Keratinocyte (primary cell): ENCODE results near the gene GLT8D2. TPM values are rescaled to one million over a fixed set of nuclear protein-coding genes. Genes with fewer than 3 reads are reported as not detected.

Experiments
- DNase-seq: peaks from one replicate; pipeline ENCODE4 v3.0.0-alpha.2; 2011; ENCODE audit warnings: low read depth, missing footprints, low spot score
- FAIRE-seq: peaks from 2 replicates; lab custom pipeline; 2011; peaks lifted over from hg19 to GRCh38; lab: Jason Lieb, UNC
- H2AFZ ChIP-seq: 2 replicates; pipeline ENCODE4 v1.6.0; 2012; ENCODE audit warnings: low read length, control low read depth, inconsistent platforms; ENCODE audit not compliant: control insufficient read depth
- H3K27ac ChIP-seq: 2 replicates; pipeline ENCODE4 v1.5.1; 2011; ENCODE audit warnings: low read length; ENCODE audit not compliant: control insufficient read depth, insufficient read depth
- H3K27me3 ChIP-seq: 3 replicates; pipeline ENCODE4 v1.6.0; 2011; ENCODE audit warnings: low read length; ENCODE audit not compliant: control insufficient read depth, insufficient read depth; ENCODE audit errors: extremely low read depth
- H3K36me3 ChIP-seq, 2 experiments: 2 replicates in 1 of 2; 3 replicates in 1 of 2; pipeline ENCODE4 v1.5.1; 2011; ENCODE audit warnings: low read length in 2 of 2, mild to moderate bottlenecking in 1 of 2; ENCODE audit not compliant: control insufficient read depth in 2 of 2, insufficient read depth in 2 of 2; ENCODE audit errors: extremely low read depth in 1 of 2
- H3K4me1 ChIP-seq: 3 replicates; pipeline ENCODE4 v1.5.1; 2011; ENCODE audit warnings: low read length; ENCODE audit not compliant: control insufficient read depth, insufficient read depth; ENCODE audit errors: extremely low read depth
- H3K4me2 ChIP-seq: 3 replicates; pipeline ENCODE4 v1.6.0; 2011; ENCODE audit warnings: low read depth, low read length; ENCODE audit not compliant: control insufficient read depth, insufficient read depth; ENCODE audit errors: extremely low read depth
- H3K4me3 ChIP-seq, 3 experiments: fragments of 200-600 bp in 1 of 3; sonication (generic) in 1 of 3; 2 replicates in 2 of 3; 3 replicates in 1 of 3; pipeline ENCODE4 v1.5.1; 2011 to 2016; ENCODE audit warnings: low read length in 3 of 3, mild to moderate bottlenecking in 3 of 3, control low read depth in 2 of 3, inconsistent platforms in 1 of 3, low read depth in 1 of 3, mixed read lengths in 1 of 3, mixed run types in 1 of 3, moderate library complexity in 1 of 3; ENCODE audit not compliant: control insufficient read depth in 2 of 3, insufficient read depth in 2 of 3; ENCODE audit errors: extremely low read depth in 1 of 3
- H3K79me2 ChIP-seq: 2 replicates; pipeline ENCODE4 v1.6.0; 2012; ENCODE audit warnings: low read length; ENCODE audit not compliant: control insufficient read depth, insufficient read depth
- H3K9ac ChIP-seq: 3 replicates; pipeline ENCODE4 v1.6.0; 2011; ENCODE audit warnings: low read length; ENCODE audit not compliant: control insufficient read depth, insufficient read depth; ENCODE audit errors: extremely low read depth
- H3K9me1 ChIP-seq: 3 replicates; pipeline ENCODE4 v1.6.0; 2011; ENCODE audit warnings: low read length; ENCODE audit not compliant: control insufficient read depth, insufficient read depth; ENCODE audit errors: extremely low read depth
- H3K9me3 ChIP-seq: 2 replicates; pipeline ENCODE4 v1.5.1; 2012; ENCODE audit warnings: low read depth, low read length; ENCODE audit not compliant: control insufficient read depth
- H4K20me1 ChIP-seq: 3 replicates; pipeline ENCODE4 v1.6.0; 2011; ENCODE audit warnings: low read length; ENCODE audit not compliant: control insufficient read depth, insufficient read depth; ENCODE audit errors: extremely low read depth
- CTCF ChIP-seq, 3 experiments: IDR thresholded peaks in 1 of 3; conservative IDR thresholded peaks in 1 of 3; optimal IDR thresholded peaks in 1 of 3; 2 replicates in 2 of 3; 3 replicates in 1 of 3; pipeline versions ENCODE3 to v1.5.1; 2011; ENCODE audit warnings: low read length in 3 of 3, mild to moderate bottlenecking in 3 of 3, moderate library complexity in 2 of 3, control low read depth in 1 of 3, inconsistent platforms in 1 of 3; ENCODE audit not compliant: insufficient read depth in 2 of 3; ENCODE audit errors: extremely low read depth in 1 of 3
- EZH2 ChIP-seq: IDR thresholded peaks from one replicate; pipeline ENCODE4 v1.6.1; 2012; ENCODE audit warnings: inconsistent platforms, mild to moderate bottlenecking, low read length, moderate library complexity
- dilution Hi-C: fragments of 300-500 bp; cut with MboI; formaldehyde crosslinking; loops from one replicate; pipeline ENCODE4 v1.7.0; 2020; ENCODE audit warnings: low sequenced_read_pairs; ENCODE audit not compliant: extremely low pct_ligation_motif_present
- polyA plus RNA-seq, 5 experiments: library from polyadenylated mRNA; depleted of rRNA in 3 of 5; stranded (reverse) in 3 of 5; stranded (forward) in 1 of 5; unstranded in 1 of 5; fragments of >200 nt; gene quantifications; 1 replicate in 1 of 5; 2 replicates in 3 of 5; 3 replicates in 1 of 5; pipeline versions ENCODE4 v1.2.1 to v1.2.3, GENCODE V29; 2011 to 2012; ENCODE audit warnings: missing spikeins in 2 of 5, low read depth in 1 of 5, low replicate concordance in 1 of 5

The GLT8D2 gene
- polyA plus RNA-seq, 1 donor (not counting 4 experiments of a cell fraction or from before 2014, with no cell fraction given): 1.4 TPM

GRCh38 chr12:104056419-104056972 is 6.5 kb upstream of the GLT8D2 start:
- Histone ChIP-seq H2AFZ (no peak overlapping the region), H3K9me1 (no peaks in the 10 kb centered on the region), H3K4me3 (no peak overlapping the region), H3K79me2 (no peaks in the 10 kb centered on the region), H3K27me3 (no peaks in the 10 kb centered on the region), H3K27ac (no peak overlapping the region), H3K4me1 (peaks cover 16% of the 10 kb centered on the region), H4K20me1 (no peaks in the 10 kb centered on the region), H3K9me3 (no peaks in the 10 kb centered on the region), H3K9ac (no peak overlapping the region), H3K4me2 (no peak overlapping the region), H3K36me3 (no peaks in the 10 kb centered on the region)
- DNase-seq (no peak), FAIRE-seq (no peak)
- dilution Hi-C loops: no loop called here
- TF ChIP-seq CTCF (optimal IDR thresholded peaks at IDR 0.05 in 1 of 3, IDR thresholded peaks at IDR 0.05 in 1 of 3, conservative IDR thresholded peaks at IDR 0.05 in 1 of 3; ENCODE audit: extremely low read depth in 1 of 3, insufficient read depth in 2 of 3, low read length in 3 of 3): no peak
- no peak for TF ChIP-seq EZH2

GRCh38 chr12:104055686-104056388 is 5.8 kb upstream of the GLT8D2 start:
- Histone ChIP-seq H3K27ac (no peak overlapping the region), H3K79me2 (no peaks in the 10 kb centered on the region), H3K4me3 (no peak overlapping the region), H3K9me1 (no peaks in the 10 kb centered on the region), H4K20me1 (no peaks in the 10 kb centered on the region), H2AFZ (no peak overlapping the region), H3K4me2 (no peak overlapping the region), H3K36me3 (no peaks in the 10 kb centered on the region), H3K27me3 (no peaks in the 10 kb centered on the region), H3K9me3 (no peaks in the 10 kb centered on the region), H3K9ac (no peak overlapping the region), H3K4me1 (peaks cover 15% of the 10 kb centered on the region)
- dilution Hi-C loops: no loop called here
- TF ChIP-seq EZH2 (no peak), CTCF (optimal IDR thresholded peaks at IDR 0.05 in 1 of 3, IDR thresholded peaks at IDR 0.05 in 1 of 3, conservative IDR thresholded peaks at IDR 0.05 in 1 of 3; ENCODE audit: extremely low read depth in 1 of 3, insufficient read depth in 2 of 3, low read length in 3 of 3) (no peak)
- DNase-seq (no peak), FAIRE-seq (no peak)
